GM12801 (cell line): ENCODE data around the gene MAN1C1.

ENCODE experiments used
- TF ChIP-seq, protein P1 (sequence below): IDR thresholded peaks from one replicate; pipeline ENCODE4 v1.5.1; 2011; ENCODE audit warnings: control low read depth; ENCODE audit not compliant: insufficient read length; ENCODE audit errors: extremely low read depth

Gene MAN1C1

GRCh38 chr1:25813734-25814471 is 197.3 kb downstream of the MAN1C1 start:
- TF ChIP-seq, protein P1, sequence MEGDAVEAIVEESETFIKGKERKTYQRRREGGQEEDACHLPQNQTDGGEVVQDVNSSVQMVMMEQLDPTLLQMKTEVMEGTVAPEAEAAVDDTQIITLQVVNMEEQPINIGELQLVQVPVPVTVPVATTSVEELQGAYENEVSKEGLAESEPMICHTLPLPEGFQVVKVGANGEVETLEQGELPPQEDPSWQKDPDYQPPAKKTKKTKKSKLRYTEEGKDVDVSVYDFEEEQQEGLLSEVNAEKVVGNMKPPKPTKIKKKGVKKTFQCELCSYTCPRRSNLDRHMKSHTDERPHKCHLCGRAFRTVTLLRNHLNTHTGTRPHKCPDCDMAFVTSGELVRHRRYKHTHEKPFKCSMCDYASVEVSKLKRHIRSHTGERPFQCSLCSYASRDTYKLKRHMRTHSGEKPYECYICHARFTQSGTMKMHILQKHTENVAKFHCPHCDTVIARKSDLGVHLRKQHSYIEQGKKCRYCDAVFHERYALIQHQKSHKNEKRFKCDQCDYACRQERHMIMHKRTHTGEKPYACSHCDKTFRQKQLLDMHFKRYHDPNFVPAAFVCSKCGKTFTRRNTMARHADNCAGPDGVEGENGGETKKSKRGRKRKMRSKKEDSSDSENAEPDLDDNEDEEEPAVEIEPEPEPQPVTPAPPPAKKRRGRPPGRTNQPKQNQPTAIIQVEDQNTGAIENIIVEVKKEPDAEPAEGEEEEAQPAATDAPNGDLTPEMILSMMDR, result no peak

DNA sequence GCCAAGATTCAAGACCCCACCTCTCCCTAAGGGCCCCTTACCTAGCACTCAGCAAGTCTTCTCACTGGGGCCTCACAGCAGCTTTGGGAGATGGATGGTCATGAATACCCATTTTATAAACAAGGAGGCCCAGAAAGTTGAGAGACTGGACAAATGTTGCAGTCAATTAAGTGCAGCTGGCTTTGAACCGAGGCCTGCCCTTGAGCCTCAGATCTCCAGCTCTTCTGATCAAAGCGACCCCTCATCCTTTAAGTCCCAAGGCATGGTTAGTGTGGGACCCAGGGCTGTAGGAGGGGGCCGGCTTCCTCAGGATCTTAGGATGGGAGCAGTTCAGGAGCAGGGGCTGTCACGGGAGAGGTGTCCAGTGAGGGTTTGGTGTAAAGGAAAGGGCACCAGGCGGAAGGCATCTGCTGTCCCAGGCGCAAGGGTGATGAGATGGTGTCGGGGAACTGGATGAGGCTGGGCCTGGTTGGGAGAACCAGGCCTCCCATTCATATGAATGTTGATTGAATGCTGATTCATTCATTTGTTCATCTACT is 198.0 kb downstream of the MAN1C1 start:
- TF ChIP-seq, protein P1, result no peak

- TF ChIP-seq, protein P1, result no peak
Measured at GRCh38 chr1:25815208-25816111, 198.9 kb downstream of the MAN1C1 start.

DNA sequence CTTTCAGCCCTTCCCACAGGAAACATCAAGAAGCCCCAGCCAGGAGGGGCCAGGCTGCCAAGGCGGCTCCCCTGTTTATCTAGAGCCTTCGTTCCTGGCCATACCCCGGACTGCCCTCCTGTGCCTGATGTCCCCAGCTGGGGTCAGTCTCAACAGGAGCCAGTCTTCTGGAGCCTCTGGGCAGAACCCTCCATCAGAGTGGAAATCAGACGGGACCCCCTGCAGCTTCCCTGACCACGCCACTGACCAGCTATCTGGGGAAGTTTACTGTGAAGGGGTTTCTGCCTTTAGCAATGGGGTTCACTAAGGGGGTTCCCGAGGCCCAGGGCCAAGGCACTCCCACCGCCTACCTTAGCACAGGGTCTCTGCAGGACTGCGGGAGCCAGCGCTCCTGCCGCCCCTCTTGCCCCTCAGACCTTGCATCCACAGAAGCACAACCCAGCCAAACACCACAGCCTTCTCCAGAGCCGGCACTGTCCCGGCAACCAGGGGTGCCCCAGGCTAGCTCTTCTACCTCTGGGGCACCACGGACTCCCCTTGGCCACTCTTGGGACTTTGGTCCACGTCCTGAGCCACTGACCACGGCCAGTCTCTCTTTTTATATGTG is 199.6 kb downstream of the MAN1C1 start:
- TF ChIP-seq, protein P1, result no peak

DNA sequence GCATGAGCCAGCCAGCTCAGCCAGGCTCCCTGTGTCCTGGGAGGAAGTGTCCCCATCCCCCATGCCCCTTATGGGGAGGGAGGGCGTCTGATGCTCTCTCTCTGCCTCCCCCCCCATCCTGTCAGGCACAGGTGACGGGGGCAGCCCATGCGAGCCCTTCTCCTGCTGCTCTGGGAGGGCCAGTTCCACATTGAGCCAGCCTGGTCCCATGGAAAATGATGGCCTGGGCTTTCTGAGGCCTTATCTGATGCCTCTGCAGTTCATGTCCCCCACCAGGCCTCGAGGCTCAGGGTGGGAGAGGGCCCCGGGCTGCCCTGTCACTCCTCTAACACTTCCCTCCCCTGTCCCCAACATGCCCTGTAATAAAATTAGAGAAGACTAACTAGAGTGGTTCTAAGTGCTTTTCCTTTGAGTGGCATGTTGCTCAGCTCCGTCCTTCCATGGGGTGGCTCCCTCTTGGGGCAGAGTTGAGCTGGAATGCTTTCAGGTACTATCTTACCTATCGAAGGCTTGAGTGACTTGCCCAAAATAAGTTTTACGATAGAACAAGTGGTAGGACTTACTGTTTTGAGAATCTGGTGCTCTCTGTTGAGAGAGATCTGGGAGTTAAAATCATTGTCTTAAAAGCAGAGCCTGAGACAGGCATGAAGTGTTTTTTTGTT is 201.4 kb downstream of the MAN1C1 start:
- TF ChIP-seq, protein P1, result no peak

DNA sequence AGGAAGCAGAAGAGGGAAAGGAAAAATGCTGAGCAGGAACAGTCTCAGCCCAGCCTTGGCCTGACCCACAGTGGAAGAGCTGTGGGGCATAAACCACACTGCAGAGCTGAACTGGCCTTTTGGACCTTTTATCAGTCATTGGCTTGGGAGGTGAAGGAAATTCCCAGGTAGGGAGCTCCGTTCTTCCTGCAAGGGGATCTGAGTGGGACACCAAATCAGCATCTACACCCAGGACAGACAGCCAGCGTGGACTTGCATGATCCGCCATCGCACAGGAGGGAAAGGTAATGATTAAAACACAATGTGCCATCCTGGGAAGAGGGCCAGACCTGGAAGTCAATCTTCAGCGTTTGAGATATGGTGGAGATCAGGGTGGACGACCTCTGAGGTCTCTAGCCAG is 202.0 kb downstream of the MAN1C1 start:
- TF ChIP-seq, protein P1, result no peak
